BLaER1 treated with 17β-estradiol and CSF1 and Interleukin-3, amounts not matched to agents 10 nM and 100 nM (cell line): ENCODE results near the gene DCC.
A peak's percentile ranks its signal among the peaks of the same experiment; 100 is the strongest.

Experiments
- H3K27ac ChIP-seq, 11 experiments: shearing (Covaris generic); formaldehyde crosslinking; 2 replicates each; pipeline ENCODE4 v1.8.1; 2022
- H3K27me3 ChIP-seq, 11 experiments: shearing (Covaris generic); formaldehyde crosslinking; 2 replicates each; pipeline ENCODE4 v1.8.1; 2022
- H3K36me3 ChIP-seq, 11 experiments: shearing (Covaris generic); formaldehyde crosslinking; 2 replicates each; pipeline ENCODE4 v1.8.1; 2022
- H3K4me1 ChIP-seq, 10 experiments: shearing (Covaris generic); formaldehyde crosslinking; 2 replicates each; pipeline ENCODE4 v1.8.1; 2022
- H3K4me2 ChIP-seq, 11 experiments: shearing (Covaris generic); formaldehyde crosslinking; 2 replicates each; pipeline ENCODE4 v1.8.1; 2022
- H3K4me3 ChIP-seq, 10 experiments: shearing (Covaris generic); formaldehyde crosslinking; 2 replicates each; pipeline ENCODE4 v1.8.1; 2022
- H3K9ac ChIP-seq, 11 experiments: shearing (Covaris generic); formaldehyde crosslinking; 2 replicates each; pipeline ENCODE4 v1.8.1; 2022
- H3K9me3 ChIP-seq, 11 experiments: shearing (Covaris generic); formaldehyde crosslinking; replicated peaks in 1 of 11; 2 replicates each; pipeline ENCODE4 v1.8.1; 2022
- H4K20me1 ChIP-seq, 11 experiments: shearing (Covaris generic); formaldehyde crosslinking; 2 replicates each; pipeline ENCODE4 v1.8.1; 2022
- Cebpa-rat ChIP-seq, 11 experiments: shearing (Covaris generic); IDR thresholded peaks; 2 replicates each; pipeline ENCODE4 v1.8.1; 2022

DCC gene

GRCh38 chr18:52339891-52340371 is at the start of gene DCC:
Gene DCC (plus strand): TSS chr18:52340197. CDS start chr18:52340788, 591 bp downstream.
- Histone ChIP-seq H3K27ac (no peak within 1 kb of the TSS), H3K4me1 (peaks cover 0 to 15% (median 0%) of the 10 kb centered on the region in 10 experiments; a peak in 6 of 20 replicates), H3K9me3 (peaks cover 15 to 28% (median 23%) of the 10 kb centered on the region in 11 experiments; a peak in 19 of 22 replicates), H3K4me2 (no peak within 1 kb of the TSS), H3K4me3 (no peak within 1 kb of the TSS), H3K27me3 (peaks cover 14 to 25% (median 20%) of the 10 kb centered on the region in 11 experiments; a peak in 21 of 22 replicates), H3K36me3 (no peaks in the 10 kb centered on the region), H4K20me1 (no peaks in the 10 kb centered on the region), H3K9ac (no peak within 1 kb of the TSS)
- TF ChIP-seq Cebpa-rat (IDR thresholded peaks at IDR 0.05), result no peak

GRCh38 chr18:52310651-52311050 is 29.3 kb upstream of the DCC start:
- Histone ChIP-seq H3K4me1 (no peaks in the 10 kb centered on the region), H3K9ac (no peak overlapping the region), H3K36me3 (no peaks in the 10 kb centered on the region), H4K20me1 (no peaks in the 10 kb centered on the region), H3K4me2 (no peak overlapping the region), H3K27me3 (no peaks in the 10 kb centered on the region), H3K9me3 (0 out of 22 replicates have a peak, but pooled peaks cover 0 to 3% (median 0%) of the 10 kb centered on the region in 11 experiments), H3K27ac (no peak overlapping the region), H3K4me3 (no peak overlapping the region)
- no peak for TF ChIP-seq Cebpa-rat (IDR thresholded peaks at IDR 0.05)

- Histone ChIP-seq H3K9ac (no peak overlapping the region), H3K36me3 (no peaks in the 10 kb centered on the region), H3K4me1 (no peaks in the 10 kb centered on the region), H3K9me3 (peaks cover 0 to 6% (median 2%) of the 10 kb centered on the region in 11 experiments; a peak in 4 of 22 replicates), H3K27ac (no peak overlapping the region), H3K4me2 (no peak overlapping the region), H3K27me3 (no peaks in the 10 kb centered on the region), H4K20me1 (no peaks in the 10 kb centered on the region), H3K4me3 (no peak overlapping the region)
- TF ChIP-seq Cebpa-rat (IDR thresholded peaks at IDR 0.05), result no peak
Measured at GRCh38 chr18:52311331-52311730, 28.7 kb upstream of the DCC start.

- no peaks in the 10 kb centered on the region for H3K36me3 ChIP-seq
- no peaks in the 10 kb centered on the region for H3K27me3 ChIP-seq
- no peak overlapping the region for H3K4me3 ChIP-seq
- H3K4me2 ChIP-seq, result no peak overlapping the region
- no peaks in the 10 kb centered on the region for H3K4me1 ChIP-seq
- no peak overlapping the region for H3K9ac ChIP-seq
- no peaks in the 10 kb centered on the region for H4K20me1 ChIP-seq
- no peak overlapping the region for H3K27ac ChIP-seq
- no peak for TF ChIP-seq Cebpa-rat (IDR thresholded peaks at IDR 0.05)
- H3K9me3 ChIP-seq, result peaks cover 0 to 9% (median 4%) of the 10 kb centered on the region in 11 experiments; a peak in 4 of 22 replicates
Measured at GRCh38 chr18:52312346-52312745, 27.7 kb upstream of the DCC start.

GRCh38 chr18:52313213-52313612 is 26.8 kb upstream of the DCC start:
- Histone ChIP-seq H3K27me3 (no peaks in the 10 kb centered on the region), H3K9me3 (peaks cover 0 to 9% (median 4%) of the 10 kb centered on the region in 11 experiments; a peak in 4 of 22 replicates), H3K4me1 (no peaks in the 10 kb centered on the region), H4K20me1 (no peaks in the 10 kb centered on the region), H3K36me3 (no peaks in the 10 kb centered on the region), H3K4me3 (no peak overlapping the region), H3K4me2 (no peak overlapping the region), H3K27ac (no peak overlapping the region), H3K9ac (no peak overlapping the region)
- TF ChIP-seq Cebpa-rat (IDR thresholded peaks at IDR 0.05), result no peak

- Histone ChIP-seq H3K27me3 (no peaks in the 10 kb centered on the region), H3K27ac (no peak overlapping the region), H3K9me3 (peaks cover 0 to 9% (median 4%) of the 10 kb centered on the region in 11 experiments; a peak in 4 of 22 replicates), H3K9ac (no peak overlapping the region), H3K4me1 (peaks cover 0 to 13% (median 10%) of the 10 kb centered on the region in 10 experiments; a peak in 13 of 20 replicates), H3K4me2 (peak overlapping the region in 8 of 11 experiments; percentile 16 to 64 (median 36); a peak in 14 of 22 replicates), H4K20me1 (no peaks in the 10 kb centered on the region), H3K4me3 (no peak overlapping the region), H3K36me3 (no peaks in the 10 kb centered on the region)
- no peak for TF ChIP-seq Cebpa-rat (IDR thresholded peaks at IDR 0.05)
Measured at GRCh38 chr18:52319424-52319983, 20.5 kb upstream of the DCC start.

GRCh38 chr18:52322307-52322706 is 17.7 kb upstream of the DCC start:
- Histone ChIP-seq H3K4me2 (no peak overlapping the region), H3K9ac (no peak overlapping the region), H3K9me3 (no peaks in the 10 kb centered on the region), H3K4me3 (no peak overlapping the region), H4K20me1 (no peaks in the 10 kb centered on the region), H3K4me1 (peaks cover 0 to 13% (median 10%) of the 10 kb centered on the region in 10 experiments; a peak in 13 of 20 replicates), H3K27me3 (no peaks in the 10 kb centered on the region), H3K27ac (no peak overlapping the region), H3K36me3 (no peaks in the 10 kb centered on the region)
- no peak for TF ChIP-seq Cebpa-rat (IDR thresholded peaks at IDR 0.05)

- no peak for TF ChIP-seq Cebpa-rat (IDR thresholded peaks at IDR 0.05)
- no peaks in the 10 kb centered on the region for H3K27me3 ChIP-seq
- no peak overlapping the region for H3K27ac ChIP-seq
- no peaks in the 10 kb centered on the region for H3K9me3 ChIP-seq
- H4K20me1 ChIP-seq, result no peaks in the 10 kb centered on the region
- no peak overlapping the region for H3K4me3 ChIP-seq
- peaks cover 0 to 13% (median 10%) of the 10 kb centered on the region in 10 experiments; a peak in 13 of 20 replicates for H3K4me1 ChIP-seq
- no peaks in the 10 kb centered on the region for H3K36me3 ChIP-seq
- H3K9ac ChIP-seq, result no peak overlapping the region
- H3K4me2 ChIP-seq, result no peak overlapping the region
Measured at GRCh38 chr18:52323802-52324201, 16.2 kb upstream of the DCC start.

- Histone ChIP-seq H3K4me2 (no peak overlapping the region), H3K27ac (no peak overlapping the region), H3K4me1 (no peaks in the 10 kb centered on the region), H4K20me1 (no peaks in the 10 kb centered on the region), H3K9me3 (no peaks in the 10 kb centered on the region), H3K9ac (no peak overlapping the region), H3K36me3 (no peaks in the 10 kb centered on the region), H3K4me3 (no peak overlapping the region), H3K27me3 (no peaks in the 10 kb centered on the region)
- TF ChIP-seq Cebpa-rat (IDR thresholded peaks at IDR 0.05), result no peak
Measured at GRCh38 chr18:52325997-52326396, 14.0 kb upstream of the DCC start.

- no peak; a peak in 1 of 22 replicates for TF ChIP-seq Cebpa-rat (IDR thresholded peaks at IDR 0.05)
- Histone ChIP-seq H3K4me1 (peaks cover 0 to 32% (median 6%) of the 10 kb centered on the region in 10 experiments; a peak in 9 of 20 replicates), H3K4me2 (peak overlapping the region in 5 of 11 experiments; percentile 21 to 54 (median 51); a peak in 9 of 22 replicates), H3K27ac (no peak overlapping the region), H3K36me3 (no peaks in the 10 kb centered on the region), H3K4me3 (no peak overlapping the region), H3K27me3 (0 out of 22 replicates have a peak, but pooled peaks cover 0 to 2% (median 0%) of the 10 kb centered on the region in 11 experiments), H3K9ac (no peak overlapping the region), H3K9me3 (no peaks in the 10 kb centered on the region), H4K20me1 (no peaks in the 10 kb centered on the region)
Measured at GRCh38 chr18:52333860-52334259, 6.1 kb upstream of the DCC start.
